ENCODE results near the gene DAGLB. TPM values are rescaled to one million over a fixed set of nuclear protein-coding genes. Genes with fewer than 3 reads are reported as not detected.

Gene DAGLB
- total RNA-seq, 3 donors from 2014 or later (not counting 1 experiment from before 2014, with no cell fraction given) = 20.3 to 25.6 (median 25.2) TPM

GRCh38 chr7:6419310-6419773 is 28.4 kb downstream of the DAGLB start:
- Mint-ChIP-seq H3K27me3 (ENCODE audit: low read depth in 2 of 2) (no peaks in the 10 kb centered on the region), H3K36me3 (no peaks in the 10 kb centered on the region), H3K4me1 (peaks cover 0 to 10% of the 10 kb centered on the region in 2 donors), H3K4me3 (no peak overlapping the region), H3K27ac (no peak overlapping the region), H3K9me3 (no peaks in the 10 kb centered on the region)
- ATAC-seq = no peak
- WGBS (ENCODE audit: insufficient coverage) = 96% methylated on average over 16 of the region's 16 CpGs
- Histone ChIP-seq H3K27me3 (ENCODE audit: control insufficient read depth, insufficient read depth, low read length) (no peaks in the 10 kb centered on the region), H3K4me1 (ENCODE audit: control insufficient read depth, insufficient read depth, low read length) (peaks cover 12% of the 10 kb centered on the region), H3K36me3 (ENCODE audit: control insufficient read depth, insufficient read depth, low read length) (peaks cover 25% of the 10 kb centered on the region), H3K9me3 (ENCODE audit: control insufficient read depth, insufficient read depth, low read length) (no peaks in the 10 kb centered on the region), H3K27ac (ENCODE audit: low read length) (no peak overlapping the region), H3K4me3 (ENCODE audit: low read length) (no peak overlapping the region)
- TF ChIP-seq CTCF (IDR thresholded peaks at IDR 0.05) = no peak
- no peak for DNase-seq
- intact Hi-C loops (cut with micrococcal nuclease) = no loop called here

DNA sequence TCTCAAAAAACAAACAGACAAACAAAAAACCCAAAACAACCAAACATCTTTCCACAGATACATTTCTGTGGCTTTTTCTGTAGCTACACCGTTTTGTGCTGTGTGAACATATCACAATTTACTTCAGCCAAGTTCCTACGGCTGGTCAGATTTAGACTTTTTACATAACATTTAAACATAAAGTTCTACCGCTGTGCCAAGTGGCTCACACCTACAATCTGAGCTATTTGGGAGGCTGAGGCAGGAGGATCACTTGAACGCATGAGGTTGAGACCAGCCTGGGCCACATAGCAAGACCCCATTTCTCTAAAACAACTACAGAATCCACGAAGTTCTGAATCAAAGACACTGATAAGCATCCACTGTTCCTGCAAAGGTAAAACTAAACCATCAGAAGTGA is 30.3 kb downstream of the DAGLB start:
- Histone ChIP-seq H3K4me1 (ENCODE audit: control insufficient read depth, insufficient read depth, low read length) (no peaks in the 10 kb centered on the region), H3K36me3 (ENCODE audit: control insufficient read depth, insufficient read depth, low read length) (peaks cover 35% of the 10 kb centered on the region), H3K27ac (ENCODE audit: low read length) (no peak overlapping the region), H3K4me3 (ENCODE audit: low read length) (no peak overlapping the region), H3K9me3 (ENCODE audit: control insufficient read depth, insufficient read depth, low read length) (no peaks in the 10 kb centered on the region), H3K27me3 (ENCODE audit: control insufficient read depth, insufficient read depth, low read length) (no peaks in the 10 kb centered on the region)
- WGBS (ENCODE audit: insufficient coverage) = 91% methylated on average over 4 of the region's 5 CpGs
- DNase-seq = no peak
- ATAC-seq = no peak
- Mint-ChIP-seq H3K27ac (no peak overlapping the region), H3K9me3 (no peaks in the 10 kb centered on the region), H3K4me3 (no peak overlapping the region), H3K36me3 (no peaks in the 10 kb centered on the region), H3K4me1 (no peaks in the 10 kb centered on the region), H3K27me3 (ENCODE audit: low read depth in 2 of 2) (no peaks in the 10 kb centered on the region)
- TF ChIP-seq CTCF (IDR thresholded peaks at IDR 0.05) = no peak
- intact Hi-C loops (cut with micrococcal nuclease) = no loop called here

- no peaks in the 10 kb centered on the region for H3K27me3 Mint-ChIP-seq (ENCODE audit: low read depth in 2 of 2)
- Histone ChIP-seq H3K27me3 (ENCODE audit: control insufficient read depth, insufficient read depth, low read length) (no peaks in the 10 kb centered on the region), H3K4me3 (ENCODE audit: low read length) (no peak overlapping the region), H3K36me3 (ENCODE audit: control insufficient read depth, insufficient read depth, low read length) (peaks cover 42% of the 10 kb centered on the region), H3K9me3 (ENCODE audit: control insufficient read depth, insufficient read depth, low read length) (no peaks in the 10 kb centered on the region), H3K27ac (ENCODE audit: low read length) (no peak overlapping the region), H3K4me1 (ENCODE audit: control insufficient read depth, insufficient read depth, low read length) (no peaks in the 10 kb centered on the region)
- no peaks in the 10 kb centered on the region for H3K4me1 Mint-ChIP-seq
- intact Hi-C loops (cut with micrococcal nuclease) = no loop called here
- H3K9me3 Mint-ChIP-seq = no peaks in the 10 kb centered on the region
- no peak for TF ChIP-seq CTCF (IDR thresholded peaks at IDR 0.05)
- 94% methylated on average over 23 of the region's 23 CpGs for WGBS (ENCODE audit: insufficient coverage)
- H3K27ac Mint-ChIP-seq = no peak overlapping the region
- no peak overlapping the region for H3K4me3 Mint-ChIP-seq
- no peak for DNase-seq
- no peaks in the 10 kb centered on the region for H3K36me3 Mint-ChIP-seq
- no peak for ATAC-seq
Measured at GRCh38 chr7:6416516-6417145, 31.1 kb downstream of the DAGLB start.

DNA sequence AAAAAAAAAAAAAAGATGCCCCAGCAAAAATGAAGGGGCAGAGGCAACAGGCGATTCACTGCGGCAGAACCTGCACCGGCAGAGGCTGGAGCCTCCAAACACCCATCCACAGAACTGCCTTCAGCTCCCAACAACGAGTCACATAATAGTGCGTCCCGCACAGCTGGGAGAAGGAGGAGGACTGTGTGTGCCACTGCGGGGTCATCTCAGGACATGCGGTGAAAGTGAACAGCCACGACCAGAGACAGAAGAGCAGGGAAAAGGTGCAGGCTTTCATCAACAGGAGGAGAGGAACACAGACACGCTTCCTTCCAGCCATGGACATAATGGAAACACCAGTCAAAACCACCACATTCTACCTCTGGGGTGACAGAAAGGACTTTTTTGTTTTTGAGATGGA is 34.1 kb downstream of the DAGLB start:
- no peak overlapping the region for H3K27ac Mint-ChIP-seq
- Histone ChIP-seq H3K27ac (ENCODE audit: low read length) (no peak overlapping the region), H3K4me3 (ENCODE audit: low read length) (no peak overlapping the region), H3K9me3 (ENCODE audit: control insufficient read depth, insufficient read depth, low read length) (no peaks in the 10 kb centered on the region), H3K36me3 (ENCODE audit: control insufficient read depth, insufficient read depth, low read length) (peaks cover 57% of the 10 kb centered on the region), H3K27me3 (ENCODE audit: control insufficient read depth, insufficient read depth, low read length) (no peaks in the 10 kb centered on the region), H3K4me1 (ENCODE audit: control insufficient read depth, insufficient read depth, low read length) (no peaks in the 10 kb centered on the region)
- intact Hi-C loops (cut with micrococcal nuclease) = no loop called here
- H3K9me3 Mint-ChIP-seq = no peaks in the 10 kb centered on the region
- WGBS (ENCODE audit: insufficient coverage) = 97% methylated on average over 9 of the region's 10 CpGs
- ATAC-seq (no peak), DNase-seq (no peak)
- H3K4me1 Mint-ChIP-seq = no peaks in the 10 kb centered on the region
- no peaks in the 10 kb centered on the region for H3K36me3 Mint-ChIP-seq
- no peak for TF ChIP-seq CTCF (IDR thresholded peaks at IDR 0.05)
- no peak overlapping the region for H3K4me3 Mint-ChIP-seq
- no peaks in the 10 kb centered on the region for H3K27me3 Mint-ChIP-seq (ENCODE audit: low read depth in 2 of 2)
